ENCODE results near the gene MYRIP. TPM values are rescaled to one million over a fixed set of nuclear protein-coding genes. Genes with fewer than 3 reads are reported as not detected.

The MYRIP gene
- total RNA-seq, 1 experiment from 2014 or later = not detected

GRCh38 chr3:40096661-40097111 is 287.3 kb downstream of the MYRIP start:
- DNase-seq (peak; percentile 10), ATAC-seq (no peak)
- Histone ChIP-seq H2AFZ (ENCODE audit: low read length) (no peak overlapping the region), H3K4me1 (ENCODE audit: insufficient read depth, low read length) (no peaks in the 10 kb centered on the region), H3K9me3 (ENCODE audit: low read length) (no peaks in the 10 kb centered on the region), H3K36me3 (ENCODE audit: low read depth, low read length) (no peaks in the 10 kb centered on the region), H3K79me2 (ENCODE audit: low read length) (no peaks in the 10 kb centered on the region), H3K4me3 (ENCODE audit: low read length) (no peak overlapping the region), H3K9ac (ENCODE audit: low read length) (no peak overlapping the region), H3K9me2 (replicated peaks; ENCODE audit: low read length) (no peaks in the 10 kb centered on the region), H3F3A (ENCODE audit: low read length, unreplicated experiment) (no peaks in the 10 kb centered on the region), H3K4me2 (ENCODE audit: low read length) (no peak overlapping the region), H3K27me3 (ENCODE audit: low read length) (peaks cover 16% of the 10 kb centered on the region; the same call in 1 of the 2 replicates), H3K27ac (ENCODE audit: low read length) (no peak overlapping the region), H4K20me1 (ENCODE audit: low read length) (no peaks in the 10 kb centered on the region)
- ChIA-PET POLR2A (ENCODE audit: unreplicated experiment) (no interaction called here), CTCF (no interaction called here)
- BruUV-seq (replicated peaks) = no TSS peak
- TF ChIP-seq CTCF (conservative IDR thresholded peaks at IDR 0.05; ENCODE audit: low read depth, low read length) (no peak), EZH2 (IDR thresholded peaks at IDR 0.05; ENCODE audit: low read length, unreplicated experiment) (no peak), EZH2phosphoT487 (IDR thresholded peaks at IDR 0.05; ENCODE audit: borderline replicate concordance, low read length) (no peak)
- intact Hi-C loops (cut with micrococcal nuclease) = no loop called here

GRCh38 chr3:40097131-40098117 is 288.0 kb downstream of the MYRIP start:
- Histone ChIP-seq H3K9ac (ENCODE audit: low read length) (no peak overlapping the region), H2AFZ (ENCODE audit: low read length) (no peak overlapping the region), H4K20me1 (ENCODE audit: low read length) (no peaks in the 10 kb centered on the region), H3F3A (ENCODE audit: low read length, unreplicated experiment) (no peaks in the 10 kb centered on the region), H3K4me1 (ENCODE audit: insufficient read depth, low read length) (no peaks in the 10 kb centered on the region), H3K4me2 (ENCODE audit: low read length) (no peak overlapping the region), H3K9me2 (replicated peaks; ENCODE audit: low read length) (no peaks in the 10 kb centered on the region), H3K9me3 (ENCODE audit: low read length) (no peaks in the 10 kb centered on the region), H3K27ac (ENCODE audit: low read length) (no peak overlapping the region), H3K4me3 (ENCODE audit: low read length) (no peak overlapping the region), H3K79me2 (ENCODE audit: low read length) (no peaks in the 10 kb centered on the region), H3K27me3 (ENCODE audit: low read length) (peaks cover 16% of the 10 kb centered on the region; the same call in 1 of the 2 replicates), H3K36me3 (ENCODE audit: low read depth, low read length) (no peaks in the 10 kb centered on the region)
- intact Hi-C loops (cut with micrococcal nuclease) = no loop called here
- peak; percentile 6 for DNase-seq
- ChIA-PET POLR2A (ENCODE audit: unreplicated experiment) (no interaction called here), CTCF (no interaction called here)
- ATAC-seq = no peak
- TF ChIP-seq EZH2 (IDR thresholded peaks at IDR 0.05; ENCODE audit: low read length, unreplicated experiment) = no peak
- TF ChIP-seq EZH2phosphoT487 (IDR thresholded peaks at IDR 0.05; ENCODE audit: borderline replicate concordance, low read length) = no peak
- TF ChIP-seq CTCF (conservative IDR thresholded peaks at IDR 0.05; ENCODE audit: low read depth, low read length) = no peak
- BruUV-seq (replicated peaks) = no TSS peak

GRCh38 chr3:40098261-40098759 is 288.9 kb downstream of the MYRIP start:
- Histone ChIP-seq H3K4me1 (ENCODE audit: insufficient read depth, low read length) (no peaks in the 10 kb centered on the region), H3K27me3 (ENCODE audit: low read length) (peaks cover 16% of the 10 kb centered on the region; the same call in 1 of the 2 replicates), H3K27ac (ENCODE audit: low read length) (no peak overlapping the region), H3K79me2 (ENCODE audit: low read length) (no peaks in the 10 kb centered on the region), H3K36me3 (ENCODE audit: low read depth, low read length) (no peaks in the 10 kb centered on the region), H4K20me1 (ENCODE audit: low read length) (no peaks in the 10 kb centered on the region), H3K4me2 (ENCODE audit: low read length) (no peak overlapping the region), H3F3A (ENCODE audit: low read length, unreplicated experiment) (no peaks in the 10 kb centered on the region), H3K4me3 (ENCODE audit: low read length) (no peak overlapping the region), H2AFZ (ENCODE audit: low read length) (no peak overlapping the region), H3K9me2 (replicated peaks; ENCODE audit: low read length) (no peaks in the 10 kb centered on the region), H3K9ac (ENCODE audit: low read length) (no peak overlapping the region), H3K9me3 (ENCODE audit: low read length) (no peaks in the 10 kb centered on the region)
- intact Hi-C loops (cut with micrococcal nuclease) = no loop called here
- CTCF ChIA-PET = no interaction called here
- POLR2A ChIA-PET (ENCODE audit: unreplicated experiment) = no interaction called here
- TF ChIP-seq EZH2phosphoT487 (IDR thresholded peaks at IDR 0.05; ENCODE audit: borderline replicate concordance, low read length) (no peak), EZH2 (IDR thresholded peaks at IDR 0.05; ENCODE audit: low read length, unreplicated experiment) (no peak)
- BruUV-seq (replicated peaks) = no TSS peak
- DNase-seq = no peak
- ATAC-seq = no peak
